HEK293 (cell line): Measurements from ENCODE around the gene TIMM44.

ENCODE experiments used
- ZNF423 ChIP-seq: fragments of 450-650 bp; formaldehyde crosslinking; IDR thresholded peaks from 2 replicates; pipeline ENCODE4 v1.5.1; 2016; ENCODE audit warnings: missing biosample characterization, missing genetic modification characterization
- TF ChIP-seq, protein P1 (sequence below): fragments of 450-650 bp; formaldehyde crosslinking; IDR thresholded peaks from 2 replicates; pipeline ENCODE4 v1.5.1; 2016; ENCODE audit warnings: missing biosample characterization, missing genetic modification characterization

DNA sequence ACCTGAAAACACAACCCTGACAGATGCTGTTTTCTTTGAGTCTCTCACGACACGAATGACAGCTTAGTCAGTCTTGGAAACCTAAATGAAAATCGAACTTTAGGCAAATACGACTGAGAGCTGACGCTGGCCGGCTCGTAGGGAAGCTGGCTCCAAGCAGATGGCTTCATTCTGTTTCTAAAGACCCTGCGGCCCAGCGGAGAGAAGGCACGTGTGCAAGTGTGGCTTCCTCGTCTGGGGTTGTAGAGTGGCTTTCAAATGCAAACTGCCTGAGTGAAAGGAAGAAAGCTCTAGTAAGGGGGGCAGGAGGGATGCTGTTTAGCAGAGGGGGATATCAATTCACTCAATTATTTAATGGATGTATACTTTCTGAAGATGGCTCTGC, 26.1 kb upstream of the TIMM44 start:
- TF ChIP-seq ZNF423 (tag by site-specific recombination), result no peak
- TF ChIP-seq, protein P1, sequence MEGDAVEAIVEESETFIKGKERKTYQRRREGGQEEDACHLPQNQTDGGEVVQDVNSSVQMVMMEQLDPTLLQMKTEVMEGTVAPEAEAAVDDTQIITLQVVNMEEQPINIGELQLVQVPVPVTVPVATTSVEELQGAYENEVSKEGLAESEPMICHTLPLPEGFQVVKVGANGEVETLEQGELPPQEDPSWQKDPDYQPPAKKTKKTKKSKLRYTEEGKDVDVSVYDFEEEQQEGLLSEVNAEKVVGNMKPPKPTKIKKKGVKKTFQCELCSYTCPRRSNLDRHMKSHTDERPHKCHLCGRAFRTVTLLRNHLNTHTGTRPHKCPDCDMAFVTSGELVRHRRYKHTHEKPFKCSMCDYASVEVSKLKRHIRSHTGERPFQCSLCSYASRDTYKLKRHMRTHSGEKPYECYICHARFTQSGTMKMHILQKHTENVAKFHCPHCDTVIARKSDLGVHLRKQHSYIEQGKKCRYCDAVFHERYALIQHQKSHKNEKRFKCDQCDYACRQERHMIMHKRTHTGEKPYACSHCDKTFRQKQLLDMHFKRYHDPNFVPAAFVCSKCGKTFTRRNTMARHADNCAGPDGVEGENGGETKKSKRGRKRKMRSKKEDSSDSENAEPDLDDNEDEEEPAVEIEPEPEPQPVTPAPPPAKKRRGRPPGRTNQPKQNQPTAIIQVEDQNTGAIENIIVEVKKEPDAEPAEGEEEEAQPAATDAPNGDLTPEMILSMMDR (tag by site-specific recombination), result no peak
